Brain microvascular endothelial cell (primary cell): Measurements from ENCODE around the gene HMCN1.

Experiments
- DNase-seq: peaks from one replicate; pipeline ENCODE4 v3.0.0-alpha.2; 2020
- H3K27ac ChIP-seq: fragments of 250-450 bp; sonication (Bioruptor Pico); 2 replicates; pipeline ENCODE4 v1.5.1; 2020; ENCODE audit warnings: mild to moderate bottlenecking, moderate library complexity
- H3K27me3 ChIP-seq: fragments of 250-450 bp; sonication (Bioruptor Pico); replicated peaks from 2 replicates; pipeline ENCODE4 v1.5.1; 2020; ENCODE audit warnings: mild to moderate bottlenecking
- H3K36me3 ChIP-seq: fragments of 250-450 bp; sonication (Bioruptor Pico); replicated peaks from 2 replicates; pipeline ENCODE4 v1.5.1; 2020; ENCODE audit warnings: mild to moderate bottlenecking
- H3K4me3 ChIP-seq: 2 replicates; pipeline ENCODE4 v1.5.1; 2011; ENCODE audit warnings: low read depth, mild to moderate bottlenecking, control low read depth, low read length, moderate library complexity
- CTCF ChIP-seq: IDR thresholded peaks from 2 replicates; pipeline ENCODE4 v1.5.1; 2011; ENCODE audit warnings: low read depth, mild to moderate bottlenecking, moderate library complexity, low read length, control low read depth, inconsistent platforms; ENCODE audit errors: missing control alignments
- in situ Hi-C: cut with HindIII; loops from 2 replicates; pipeline ENCODE4 v1.10.0; 2017; ENCODE audit warnings: low sequenced_read_pairs, low pct_ligation_motif_present

Gene HMCN1

GRCh38 chr1:186050360-186050759 is 316.2 kb downstream of the HMCN1 start:
- Histone ChIP-seq H3K27me3 (no peaks in the 10 kb centered on the region), H3K4me3 (no peak overlapping the region), H3K27ac (peak overlapping the region; percentile 9), H3K36me3 (no peaks in the 10 kb centered on the region)
- in situ Hi-C loops: no loop called here
- peak; percentile 18 for DNase-seq
- no peak for TF ChIP-seq CTCF

GRCh38 chr1:186054003-186054402 is 319.8 kb downstream of the HMCN1 start:
- Histone ChIP-seq H3K27me3 (no peaks in the 10 kb centered on the region), H3K36me3 (no peaks in the 10 kb centered on the region), H3K4me3 (no peak overlapping the region), H3K27ac (no peak overlapping the region)
- in situ Hi-C loops: no loop called here
- TF ChIP-seq CTCF: no peak
- no peak for DNase-seq

- no peak overlapping the region for H3K4me3 ChIP-seq
- TF ChIP-seq CTCF: no peak
- in situ Hi-C loops: no loop called here
- H3K27me3 ChIP-seq: no peaks in the 10 kb centered on the region
- no peak overlapping the region for H3K27ac ChIP-seq
- no peak for DNase-seq
- no peaks in the 10 kb centered on the region for H3K36me3 ChIP-seq
Observed at GRCh38 chr1:186054932-186055331, 320.7 kb downstream of the HMCN1 start.

- TF ChIP-seq CTCF: no peak
- in situ Hi-C loops: no loop called here
- Histone ChIP-seq H3K36me3 (no peaks in the 10 kb centered on the region), H3K4me3 (no peak overlapping the region), H3K27me3 (no peaks in the 10 kb centered on the region), H3K27ac (no peak overlapping the region)
- no peak for DNase-seq
Observed at GRCh38 chr1:186055846-186056245, 321.7 kb downstream of the HMCN1 start.

- Histone ChIP-seq H3K36me3 (no peaks in the 10 kb centered on the region), H3K27me3 (no peaks in the 10 kb centered on the region), H3K4me3 (no peak overlapping the region), H3K27ac (no peak overlapping the region)
- no peak for DNase-seq
- in situ Hi-C loops: no loop called here
- TF ChIP-seq CTCF: no peak
Observed at GRCh38 chr1:186057086-186057485, 322.9 kb downstream of the HMCN1 start.

GRCh38 chr1:186059311-186059710 is 325.1 kb downstream of the HMCN1 start:
- Histone ChIP-seq H3K36me3 (no peaks in the 10 kb centered on the region), H3K27ac (no peak overlapping the region), H3K4me3 (no peak overlapping the region), H3K27me3 (no peaks in the 10 kb centered on the region)
- in situ Hi-C loops: no loop called here
- no peak for TF ChIP-seq CTCF
- no peak for DNase-seq
